Astrocyte (in vitro differentiated cells and primary cell): ENCODE data around the gene NUTM2F.

ENCODE experiments used
- CTCF ChIP-seq: IDR thresholded peaks from 2 replicates; pipeline ENCODE4 v1.5.1; 2011; ENCODE audit warnings: low read depth, mild to moderate bottlenecking, inconsistent platforms, low read length, moderate library complexity; ENCODE audit not compliant: insufficient read depth
- EZH2 ChIP-seq: IDR thresholded peaks from 2 replicates; pipeline ENCODE4 v1.6.1; 2012; ENCODE audit warnings: mild to moderate bottlenecking, low read length, inconsistent platforms; ENCODE audit not compliant: insufficient read depth

GRCh38 chr9:94302426-94302825, 26.0 kb downstream of the NUTM2F start:
- TF ChIP-seq CTCF = no peak
- TF ChIP-seq EZH2 = no peak
